ENCODE data around the gene FGD3. TPM values are rescaled to one million over a fixed set of nuclear protein-coding genes. Genes with fewer than 3 reads are reported as not detected.

Gene FGD3
- total RNA-seq, 6 donors from 2014 or later: 14.0 to 45.1 (median 22.3) TPM

DNA sequence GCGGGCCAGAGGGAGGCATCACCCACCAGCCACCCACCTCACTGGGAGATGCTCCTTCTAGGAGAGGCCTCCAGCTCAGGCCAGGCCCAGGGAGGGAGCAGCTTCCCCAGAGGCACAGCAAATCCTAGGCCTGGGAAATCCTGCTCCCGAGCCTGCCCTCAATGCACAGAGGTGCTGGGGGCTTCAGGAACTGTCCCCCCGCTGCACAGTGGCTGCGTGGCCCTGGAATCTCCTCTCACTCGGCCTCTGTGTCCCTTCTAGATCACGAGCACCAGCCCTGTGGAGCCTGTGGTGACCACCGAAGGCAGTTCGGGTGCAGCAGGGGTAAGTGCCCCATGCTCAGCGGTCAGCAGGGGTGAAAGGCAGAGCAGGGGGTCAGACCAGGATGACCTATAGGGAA, 74.7 kb downstream of the FGD3 start:
- H3K9me3 ChIP-seq: no peaks in the 10 kb centered on the region
- ATAC-seq (ENCODE audit: low FRiP score in 2 of 2) (no peak), DNase-seq (no peak)
- no peak for TF ChIP-seq POLR2A (IDR thresholded peaks at IDR 0.05)
- no peak overlapping the region for H3K27ac ChIP-seq
- H3K27me3 ChIP-seq: no peaks in the 10 kb centered on the region
- 90 to 100% methylated on average over 7 to 9 of the region's 9 CpGs for WGBS, 2 donors
- peaks cover 0 to 53% (median 38%) of the 10 kb centered on the region in 4 donors for H3K36me3 ChIP-seq
- no peak overlapping the region for H3K4me3 ChIP-seq
- no peaks in the 10 kb centered on the region for H3K4me1 ChIP-seq

- H3K27ac ChIP-seq: no peak overlapping the region
- H3K36me3 ChIP-seq: peaks cover 0 to 47% (median 35%) of the 10 kb centered on the region in 4 donors
- H3K27me3 ChIP-seq: no peaks in the 10 kb centered on the region
- H3K4me3 ChIP-seq: no peak overlapping the region
- H3K9me3 ChIP-seq: no peaks in the 10 kb centered on the region
- peaks cover 2% of the 10 kb centered on the region in 4 donors for H3K4me1 ChIP-seq
- ATAC-seq (ENCODE audit: low FRiP score in 2 of 2) (no peak), DNase-seq (no peak)
- WGBS, 2 donors: 88 to 91% methylated on average over 18 to 21 of the region's 23 CpGs
- TF ChIP-seq POLR2A (IDR thresholded peaks at IDR 0.05) (no peak), POLR2AphosphoS5 (IDR thresholded peaks at IDR 0.05) (no peak), EP300 (IDR thresholded peaks at IDR 0.05) (no peak)
- TF ChIP-seq, protein P1, sequence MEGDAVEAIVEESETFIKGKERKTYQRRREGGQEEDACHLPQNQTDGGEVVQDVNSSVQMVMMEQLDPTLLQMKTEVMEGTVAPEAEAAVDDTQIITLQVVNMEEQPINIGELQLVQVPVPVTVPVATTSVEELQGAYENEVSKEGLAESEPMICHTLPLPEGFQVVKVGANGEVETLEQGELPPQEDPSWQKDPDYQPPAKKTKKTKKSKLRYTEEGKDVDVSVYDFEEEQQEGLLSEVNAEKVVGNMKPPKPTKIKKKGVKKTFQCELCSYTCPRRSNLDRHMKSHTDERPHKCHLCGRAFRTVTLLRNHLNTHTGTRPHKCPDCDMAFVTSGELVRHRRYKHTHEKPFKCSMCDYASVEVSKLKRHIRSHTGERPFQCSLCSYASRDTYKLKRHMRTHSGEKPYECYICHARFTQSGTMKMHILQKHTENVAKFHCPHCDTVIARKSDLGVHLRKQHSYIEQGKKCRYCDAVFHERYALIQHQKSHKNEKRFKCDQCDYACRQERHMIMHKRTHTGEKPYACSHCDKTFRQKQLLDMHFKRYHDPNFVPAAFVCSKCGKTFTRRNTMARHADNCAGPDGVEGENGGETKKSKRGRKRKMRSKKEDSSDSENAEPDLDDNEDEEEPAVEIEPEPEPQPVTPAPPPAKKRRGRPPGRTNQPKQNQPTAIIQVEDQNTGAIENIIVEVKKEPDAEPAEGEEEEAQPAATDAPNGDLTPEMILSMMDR (IDR thresholded peaks at IDR 0.05): no peak
These were observed 75.6 kb downstream of the FGD3 start for GRCh38 chr9:93022721-93023520.

- ATAC-seq (ENCODE audit: low FRiP score in 2 of 2) (no peak), DNase-seq (no peak)
- peaks cover 7 to 8% (median 7%) of the 10 kb centered on the region in 4 donors for H3K4me1 ChIP-seq
- H3K4me3 ChIP-seq: no peak overlapping the region
- TF ChIP-seq EP300 (IDR thresholded peaks at IDR 0.05): no peak
- no peak for TF ChIP-seq POLR2A (IDR thresholded peaks at IDR 0.05)
- TF ChIP-seq POLR2AphosphoS5 (IDR thresholded peaks at IDR 0.05): no peak
- TF ChIP-seq, protein P1 (IDR thresholded peaks at IDR 0.05): no peak
- H3K9me3 ChIP-seq: no peaks in the 10 kb centered on the region
- H3K27ac ChIP-seq: no peak overlapping the region
- H3K36me3 ChIP-seq: peaks cover 0 to 45% (median 31%) of the 10 kb centered on the region in 4 donors
- no peaks in the 10 kb centered on the region for H3K27me3 ChIP-seq
- 75 to 86% methylated on average over 4 of the region's 4 CpGs for WGBS, 2 donors
These were observed 76.1 kb downstream of the FGD3 start for GRCh38 chr9:93023521-93023815.

DNA sequence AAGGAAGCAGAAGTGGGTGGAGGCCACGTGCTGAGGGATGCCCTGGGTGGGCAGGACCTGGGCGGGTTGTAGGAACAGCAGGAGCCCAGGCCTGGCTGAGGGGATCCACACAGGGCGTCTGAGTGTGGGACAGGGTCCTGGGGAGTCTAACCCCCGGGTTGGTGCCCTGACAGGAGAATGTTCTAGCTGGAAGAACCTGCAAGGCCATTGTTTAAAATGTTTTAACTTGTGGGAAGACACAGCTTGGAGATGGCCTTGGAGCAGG, 77.3 kb downstream of the FGD3 start:
- ATAC-seq (ENCODE audit: low FRiP score in 2 of 2): no peak
- Histone ChIP-seq H3K9me3 (no peaks in the 10 kb centered on the region), H3K36me3 (peaks cover 0 to 45% (median 27%) of the 10 kb centered on the region in 4 donors), H3K4me1 (peaks cover 8 to 11% (median 10%) of the 10 kb centered on the region in 4 donors), H3K27me3 (no peaks in the 10 kb centered on the region), H3K27ac (peak overlapping the region in 1 of 4 donors; percentile 49), H3K4me3 (no peak overlapping the region)
- 75 to 80% methylated on average over 4 of the region's 4 CpGs for WGBS, 2 donors
- TF ChIP-seq, protein P1 (IDR thresholded peaks at IDR 0.05): no peak
- TF ChIP-seq EP300 (IDR thresholded peaks at IDR 0.05) (no peak), POLR2A (IDR thresholded peaks at IDR 0.05) (no peak), POLR2AphosphoS5 (IDR thresholded peaks at IDR 0.05) (no peak)
- DNase-seq: no peak

- Histone ChIP-seq H3K4me3 (no peak overlapping the region), H3K4me1 (peaks cover 8 to 11% (median 10%) of the 10 kb centered on the region in 4 donors), H3K36me3 (peaks cover 0 to 42% (median 23%) of the 10 kb centered on the region in 4 donors), H3K27ac (peak overlapping the region in 2 of 4 donors; percentile 15 to 49), H3K27me3 (no peaks in the 10 kb centered on the region), H3K9me3 (no peaks in the 10 kb centered on the region)
- no peak for DNase-seq
- TF ChIP-seq POLR2A (IDR thresholded peaks at IDR 0.05): no peak
- TF ChIP-seq EP300 (IDR thresholded peaks at IDR 0.05): no peak
- no peak for TF ChIP-seq POLR2AphosphoS5 (IDR thresholded peaks at IDR 0.05)
- TF ChIP-seq, protein P1 (IDR thresholded peaks at IDR 0.05): no peak
- WGBS, 2 donors: 83 to 96% methylated on average over 9 to 11 of the region's 11 CpGs
- no peak for ATAC-seq (ENCODE audit: low FRiP score in 2 of 2)
These were observed 77.8 kb downstream of the FGD3 start for GRCh38 chr9:93024986-93025630.

Measured in upper lobe of left lung (tissue), 6 donors.